Umbilical cord (tissue), 2 donors: Measurements from ENCODE around the gene LCLAT1. TPM values are rescaled to one million over a fixed set of nuclear protein-coding genes. Genes with fewer than 3 reads are reported as not detected.
A peak's percentile ranks its signal among the peaks of the same experiment; 100 is the strongest.
"Not testable (repeated sequence)": the region's sequence is repeated elsewhere in the genome, so short reads cannot be mapped to it uniquely, and the experiment has no call there.

Experiments
- DNase-seq: peaks from one replicate; pipeline ENCODE4 v3.0.0-alpha.2; 2015; ENCODE audit warnings: low spot score
- total RNA-seq: library from RNA; depleted of rRNA; stranded (reverse); fragments of >200 nt; gene quantifications from one replicate; pipeline ENCODE4 v1.2.3, GENCODE V29; 2014; ENCODE audit warnings: low replicate concordance; ENCODE audit not compliant: insufficient read depth

The LCLAT1 gene
- total RNA-seq, 1 donor from 2014 or later, result 20.2 TPM

GRCh38 chr2:30487603-30488002, 40.6 kb downstream of the LCLAT1 start:
- no peak for DNase-seq

- no peak for DNase-seq
These were observed 41.1 kb downstream of the LCLAT1 start for GRCh38 chr2:30488012-30488659.

DNA sequence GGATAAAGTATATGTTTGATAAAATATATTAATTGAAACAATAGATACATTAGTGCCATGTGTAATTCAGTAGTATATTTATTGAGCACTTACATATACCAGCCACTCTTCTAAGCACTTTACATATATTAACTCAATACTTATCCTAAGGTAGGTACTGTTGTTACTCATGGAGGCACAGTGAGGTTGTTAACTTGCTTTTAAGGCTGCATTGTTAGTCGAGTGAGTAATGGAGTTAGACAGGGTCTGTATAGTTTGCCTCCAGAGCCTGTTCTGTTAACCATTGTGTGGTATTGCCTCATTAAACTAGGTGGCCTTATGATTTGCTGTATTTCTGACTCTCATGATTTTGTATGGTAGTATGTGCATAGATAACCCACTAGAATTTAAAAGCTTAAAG, 44.2 kb downstream of the LCLAT1 start:
- DNase-seq, result no peak

DNA sequence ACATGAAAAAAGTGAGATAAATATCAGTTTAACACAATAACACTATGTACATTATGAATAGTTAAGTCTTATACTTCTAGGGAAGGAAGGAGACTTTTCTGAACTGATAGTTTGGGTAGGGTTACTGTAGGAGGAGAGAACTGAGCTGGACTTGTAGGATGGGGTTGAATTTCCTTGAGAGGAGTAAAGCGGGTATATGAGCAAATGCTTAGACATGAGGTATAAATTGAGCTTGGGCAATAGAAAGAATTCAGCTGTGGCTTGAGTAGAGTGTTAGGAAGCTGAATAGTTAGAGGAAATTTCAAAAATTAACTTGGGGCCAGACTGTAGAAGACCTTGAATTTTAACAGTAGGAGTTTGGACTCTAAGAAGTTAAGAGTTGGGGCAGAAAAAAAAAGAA, 45.1 kb downstream of the LCLAT1 start:
- no peak for DNase-seq

- no peak for DNase-seq
These were observed 45.6 kb downstream of the LCLAT1 start for GRCh38 chr2:30492619-30493018.

DNA sequence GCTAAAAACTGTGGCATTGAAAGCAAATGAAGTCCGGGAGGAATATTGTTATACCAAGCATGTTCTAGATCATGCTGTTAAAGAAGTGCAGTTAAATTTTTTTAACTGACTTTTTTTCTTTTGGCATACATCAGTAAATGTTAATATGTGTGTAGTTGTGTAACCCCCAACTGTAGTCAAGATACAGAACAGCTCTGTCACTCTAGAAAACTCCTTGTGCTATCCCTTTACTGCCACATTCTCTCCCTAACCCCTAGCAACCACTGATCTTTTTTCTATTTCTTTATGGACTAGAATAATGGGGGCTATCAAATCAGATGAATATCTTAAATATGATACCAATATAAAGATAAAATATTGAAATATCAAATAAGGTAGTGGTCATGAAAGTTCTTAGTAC, 46.4 kb downstream of the LCLAT1 start:
- no peak for DNase-seq

DNA sequence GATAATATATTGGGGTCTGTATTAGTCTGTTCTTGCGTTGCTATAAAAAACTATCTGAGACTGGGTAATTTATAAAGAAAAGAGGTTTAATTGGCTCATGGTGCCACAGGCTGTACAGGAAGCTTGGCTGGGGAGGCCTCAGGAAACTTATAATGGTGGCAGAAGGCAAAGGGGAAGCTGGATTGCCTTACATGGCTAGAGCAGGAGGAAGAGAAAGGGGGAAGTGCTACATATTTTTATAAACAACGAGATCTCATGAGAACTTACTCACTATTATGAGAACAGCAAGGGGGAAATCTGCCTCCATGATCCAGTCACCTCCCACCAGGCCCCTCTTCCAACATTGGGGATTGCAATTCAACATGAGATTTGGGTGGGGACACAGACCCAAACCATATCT, 48.9 kb downstream of the LCLAT1 start:
- DNase-seq, result not testable (repeated sequence)

DNA sequence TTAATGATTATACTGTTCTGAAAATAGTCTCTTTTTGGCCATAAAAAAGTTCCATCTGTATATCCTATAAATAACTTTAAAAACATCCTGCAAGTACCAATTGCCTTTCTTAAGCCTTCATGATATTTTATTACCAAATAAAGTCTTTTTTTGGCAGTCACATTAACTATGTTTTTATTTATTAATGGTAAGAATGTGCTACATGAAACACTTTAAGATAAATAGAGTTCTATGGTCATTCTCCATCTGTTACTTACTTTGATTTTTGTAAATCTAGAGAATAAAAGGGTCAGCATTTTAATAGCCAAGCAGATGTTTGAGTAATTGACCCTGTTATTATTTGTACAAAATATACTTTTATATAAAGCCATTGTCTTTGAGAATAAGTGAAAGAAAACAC, 52.6 kb downstream of the LCLAT1 start:
- DNase-seq, result no peak

GRCh38 chr2:30500699-30501098, 53.7 kb downstream of the LCLAT1 start:
- no peak for DNase-seq

DNA sequence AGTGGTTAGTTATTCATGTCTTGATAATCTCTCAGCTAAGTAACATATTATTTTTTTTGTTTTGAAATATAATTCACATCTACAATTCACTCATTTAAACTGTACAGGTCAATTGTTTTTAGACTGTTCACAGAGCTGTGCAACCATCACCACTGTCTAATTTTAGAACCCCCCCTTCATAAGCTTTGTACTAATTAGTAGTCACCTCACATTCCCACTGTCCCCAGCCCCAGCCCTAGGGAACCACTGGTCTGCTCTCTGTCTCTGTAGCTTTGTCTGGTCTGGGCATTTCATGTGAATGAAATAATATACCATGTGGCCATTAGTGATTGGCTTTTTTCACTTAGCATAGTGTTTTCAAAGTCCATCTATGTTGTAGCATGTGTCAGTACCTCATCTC, 55.3 kb downstream of the LCLAT1 start:
- DNase-seq, result no peak

GRCh38 chr2:30503007-30503694, 56.1 kb downstream of the LCLAT1 start:
- no peak for DNase-seq

DNA sequence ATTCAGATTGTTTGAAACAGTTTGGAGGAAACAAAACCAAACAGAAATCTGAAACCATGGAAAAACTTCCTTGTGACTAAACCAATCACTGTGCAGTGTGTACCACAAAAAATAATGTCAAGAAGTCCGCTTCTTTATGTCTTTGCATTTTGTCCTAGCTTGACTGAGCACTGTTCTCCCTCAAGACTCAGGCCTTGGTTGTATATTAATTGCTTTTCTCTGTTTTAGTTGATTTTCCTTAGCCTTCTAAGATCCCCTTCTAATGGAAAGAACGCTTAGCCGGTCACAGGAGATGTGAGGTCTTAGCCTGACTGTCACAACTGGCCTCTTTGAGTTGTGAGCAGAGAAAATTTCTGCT, 56.6 kb downstream of the LCLAT1 start:
- DNase-seq, result peak; percentile 43

DNA sequence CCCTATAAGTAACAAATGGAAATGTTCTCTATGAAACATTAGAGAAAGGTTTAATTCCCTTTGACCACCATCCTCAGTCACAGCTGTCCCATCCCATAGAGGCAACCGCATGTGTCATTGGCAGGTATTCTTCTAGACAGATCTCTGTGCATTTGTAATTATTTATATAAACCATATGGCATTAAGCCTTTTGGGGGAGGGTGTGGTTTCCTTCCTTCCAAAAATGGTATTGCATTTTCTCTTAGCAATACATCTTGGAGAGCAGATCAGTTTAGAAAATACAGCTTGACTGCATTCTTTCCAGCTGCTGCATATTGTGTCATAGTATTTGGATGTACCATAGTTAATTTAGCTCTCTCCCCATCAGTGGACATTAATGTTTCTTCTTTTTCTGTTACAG, 57.7 kb downstream of the LCLAT1 start:
- no peak for DNase-seq

- DNase-seq, result no peak
These were observed 58.6 kb downstream of the LCLAT1 start for GRCh38 chr2:30505500-30506180.

DNA sequence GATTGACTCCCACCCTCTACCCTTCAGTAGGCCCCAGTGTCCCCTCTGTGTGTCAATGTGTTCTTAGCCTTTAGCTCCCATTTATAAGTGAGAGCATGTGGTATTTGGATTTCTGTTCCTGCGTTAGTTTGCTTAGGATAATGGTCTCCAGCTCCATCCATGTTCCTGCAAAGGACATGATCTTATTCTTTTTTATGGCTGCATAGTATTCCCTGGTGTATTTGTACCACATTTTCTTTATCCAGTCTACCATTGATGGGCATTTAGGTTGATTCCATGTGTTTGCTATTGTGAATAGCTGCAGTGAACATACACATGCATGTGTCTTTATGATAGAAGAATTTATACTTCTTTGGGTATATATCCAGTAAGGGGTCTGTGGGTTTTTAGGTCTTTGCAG, 60.4 kb downstream of the LCLAT1 start:
- DNase-seq, result not testable (repeated sequence)

- DNase-seq, result no peak
These were observed 62.7 kb downstream of the LCLAT1 start for GRCh38 chr2:30509716-30510115.

DNA sequence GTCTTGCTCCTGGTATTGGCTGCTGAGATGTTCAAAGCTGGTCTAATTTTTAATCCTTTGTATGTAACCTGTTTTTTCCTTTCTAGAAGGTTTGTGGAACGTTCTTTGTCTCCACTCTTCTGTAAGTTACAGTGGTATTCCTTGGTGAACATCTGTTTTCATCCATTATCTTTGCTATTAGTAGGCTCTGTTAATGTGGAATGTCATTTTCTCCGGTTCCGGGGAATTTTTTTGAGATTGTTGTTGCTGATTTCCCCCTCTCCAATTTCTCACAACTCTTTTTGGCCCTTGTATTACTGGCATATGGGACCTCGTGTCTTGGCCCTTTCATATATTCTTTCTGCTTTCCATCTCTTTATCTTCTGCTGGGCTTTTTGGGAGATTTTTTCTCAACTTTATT, 63.4 kb downstream of the LCLAT1 start:
- no peak for DNase-seq

- DNase-seq, result peak; percentile 87
These were observed 64.4 kb downstream of the LCLAT1 start for GRCh38 chr2:30511122-30512083.

DNA sequence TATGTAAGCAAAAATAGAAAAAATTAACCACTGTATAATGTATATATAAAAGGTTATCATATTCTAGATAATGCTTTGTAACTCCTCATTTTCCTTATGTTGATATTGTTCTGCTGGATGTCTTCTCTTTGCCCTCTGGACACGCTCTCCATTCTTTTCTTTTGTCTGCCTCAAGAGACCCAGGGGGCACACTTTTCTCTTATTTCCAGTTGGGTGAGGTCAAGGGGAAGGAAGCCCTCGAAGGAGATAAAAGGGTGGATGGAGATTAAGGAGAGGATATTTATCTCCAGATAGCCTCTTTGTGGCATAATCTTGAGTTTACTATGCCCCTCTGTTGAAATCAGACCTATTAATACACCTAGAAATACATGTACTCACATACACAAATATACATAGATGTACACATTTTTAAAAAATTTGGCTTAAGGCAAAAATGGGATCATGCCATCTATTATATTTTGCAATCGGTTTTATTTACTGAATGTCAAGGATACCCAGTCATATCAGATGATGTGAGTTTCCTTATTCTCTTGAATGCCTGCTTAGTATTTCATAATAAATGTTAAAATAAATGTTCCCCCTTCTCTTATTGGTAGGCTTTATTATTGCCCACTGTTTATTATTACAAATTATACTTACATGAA, 65.3 kb downstream of the LCLAT1 start:
- DNase-seq, result no peak

DNA sequence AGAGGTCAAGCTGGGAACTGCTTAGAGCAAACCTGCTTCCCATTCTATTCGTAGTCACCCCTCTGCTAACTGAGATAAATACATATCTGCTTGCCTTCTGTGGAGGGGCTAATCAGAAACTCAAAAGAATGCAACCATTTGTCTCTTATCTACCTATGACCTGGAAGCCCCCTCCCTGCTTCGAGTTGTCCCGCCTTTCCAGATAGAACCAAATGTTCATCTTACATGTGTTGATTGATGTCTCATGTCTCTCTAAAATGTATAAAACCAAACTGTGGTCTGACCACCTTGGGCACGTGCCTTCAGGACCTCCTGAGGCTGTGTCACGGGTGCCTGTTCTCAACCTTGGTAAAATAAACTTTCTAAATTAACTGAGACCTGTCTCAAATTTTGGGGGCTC, 66.6 kb downstream of the LCLAT1 start:
- DNase-seq, result not testable (repeated sequence)

GRCh38 chr2:30514134-30514847, 67.2 kb downstream of the LCLAT1 start:
- peak; percentile 75 for DNase-seq
